Measurements from ENCODE around the gene EPHX1. TPM values are rescaled to one million over a fixed set of nuclear protein-coding genes. Genes with fewer than 3 reads are reported as not detected.

Gene EPHX1
- total RNA-seq, 6 donors from 2014 or later, result 82.8 to 205 (median 141) TPM

DNA sequence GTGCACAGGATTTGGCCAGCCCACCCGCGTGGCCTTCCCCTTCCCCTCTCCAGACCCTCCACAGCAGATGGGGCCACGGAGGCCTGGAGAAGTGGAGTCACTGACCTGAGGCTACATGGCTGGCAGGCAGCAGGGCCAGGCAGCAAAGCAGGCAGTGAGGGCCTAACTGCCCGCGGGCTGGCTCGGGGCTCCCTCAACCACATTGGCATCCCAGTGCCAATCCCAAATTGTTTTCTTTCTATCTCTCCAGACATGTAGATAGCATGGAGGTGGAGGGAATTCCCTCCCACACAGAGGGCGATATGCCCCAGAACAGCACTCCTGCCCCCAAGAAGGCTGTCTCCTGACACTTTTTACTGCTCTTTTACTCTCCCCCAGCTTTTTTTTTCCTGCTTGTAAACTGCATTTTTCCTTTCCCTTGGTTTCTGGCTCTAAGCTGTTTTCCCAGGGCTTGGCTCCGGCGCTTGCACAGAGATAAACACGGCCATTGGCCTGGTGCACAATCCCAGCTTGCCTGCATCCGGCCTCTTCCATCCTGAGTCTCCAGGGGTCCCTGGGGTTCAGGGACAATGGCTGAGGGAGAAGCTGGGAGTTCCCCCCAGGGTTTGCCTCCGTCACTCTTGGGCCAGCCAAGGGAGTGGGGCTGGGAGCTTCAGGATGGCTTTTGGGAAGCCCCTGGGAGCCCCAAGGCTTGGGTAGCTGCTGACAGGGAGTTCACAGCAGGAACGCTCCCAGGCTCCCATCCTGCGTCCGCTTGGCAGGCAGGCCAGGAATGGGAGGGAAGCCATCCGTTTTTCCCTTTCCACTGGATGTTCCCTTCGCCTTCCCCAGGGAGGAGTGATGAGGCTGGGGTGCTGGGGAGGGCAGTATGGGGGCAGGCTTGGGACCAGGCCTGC is 7.0 kb downstream of the EPHX1 start:
- peak; percentile 3 to 13 for ATAC-seq (ENCODE audit: low FRiP score in 2 of 2)
- Histone ChIP-seq H3K9me3 (no peaks in the 10 kb centered on the region), H3K27ac (peak overlapping the region; percentile 89 to 93 (median 90)), H3K4me1 (peaks cover 65 to 95% (median 81%) of the 10 kb centered on the region in 4 donors), H3K27me3 (no peaks in the 10 kb centered on the region), H3K4me3 (no peak overlapping the region), H3K36me3 (no peaks in the 10 kb centered on the region)
- no peak for DNase-seq
- no peak for TF ChIP-seq POLR2AphosphoS5 (IDR thresholded peaks at IDR 0.05)
- no peak for TF ChIP-seq POLR2A (IDR thresholded peaks at IDR 0.05)
- TF ChIP-seq, protein P1, sequence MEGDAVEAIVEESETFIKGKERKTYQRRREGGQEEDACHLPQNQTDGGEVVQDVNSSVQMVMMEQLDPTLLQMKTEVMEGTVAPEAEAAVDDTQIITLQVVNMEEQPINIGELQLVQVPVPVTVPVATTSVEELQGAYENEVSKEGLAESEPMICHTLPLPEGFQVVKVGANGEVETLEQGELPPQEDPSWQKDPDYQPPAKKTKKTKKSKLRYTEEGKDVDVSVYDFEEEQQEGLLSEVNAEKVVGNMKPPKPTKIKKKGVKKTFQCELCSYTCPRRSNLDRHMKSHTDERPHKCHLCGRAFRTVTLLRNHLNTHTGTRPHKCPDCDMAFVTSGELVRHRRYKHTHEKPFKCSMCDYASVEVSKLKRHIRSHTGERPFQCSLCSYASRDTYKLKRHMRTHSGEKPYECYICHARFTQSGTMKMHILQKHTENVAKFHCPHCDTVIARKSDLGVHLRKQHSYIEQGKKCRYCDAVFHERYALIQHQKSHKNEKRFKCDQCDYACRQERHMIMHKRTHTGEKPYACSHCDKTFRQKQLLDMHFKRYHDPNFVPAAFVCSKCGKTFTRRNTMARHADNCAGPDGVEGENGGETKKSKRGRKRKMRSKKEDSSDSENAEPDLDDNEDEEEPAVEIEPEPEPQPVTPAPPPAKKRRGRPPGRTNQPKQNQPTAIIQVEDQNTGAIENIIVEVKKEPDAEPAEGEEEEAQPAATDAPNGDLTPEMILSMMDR (IDR thresholded peaks at IDR 0.05), result no peak
- TF ChIP-seq EP300 (IDR thresholded peaks at IDR 0.05), result no peak
- WGBS, 2 donors, result 50 to 59% methylated on average over 14 to 17 of the region's 17 CpGs

DNA sequence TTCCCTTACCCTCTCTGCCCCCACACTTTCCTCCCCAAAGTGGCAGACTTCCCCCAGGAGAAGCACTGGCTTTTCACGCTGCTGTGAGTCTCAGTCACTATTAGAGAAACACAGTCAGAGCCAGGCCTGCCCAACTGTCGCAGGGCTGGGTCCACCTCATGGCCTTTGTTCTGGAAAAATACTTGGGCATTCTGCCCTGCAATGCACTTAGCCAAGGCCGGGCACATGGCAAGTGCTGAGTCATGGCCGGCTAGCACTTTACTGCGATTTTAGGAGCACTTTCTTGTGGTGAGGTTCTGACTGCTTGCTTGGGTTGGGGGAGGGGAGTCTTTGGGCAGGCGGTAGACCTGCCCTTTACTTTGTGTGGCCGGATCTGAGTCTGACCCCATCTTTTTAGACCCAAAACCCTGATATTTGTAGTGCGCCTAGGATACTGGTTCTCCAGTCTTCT is 7.7 kb downstream of the EPHX1 start:
- TF ChIP-seq, protein P1 (IDR thresholded peaks at IDR 0.05), result peak in 1 of 6 experiments; percentile 24
- peak in 2 of 4 donors; percentile 60 to 94 for TF ChIP-seq EP300 (IDR thresholded peaks at IDR 0.05)
- peak; percentile 82 to 85 for TF ChIP-seq POLR2AphosphoS5 (IDR thresholded peaks at IDR 0.05)
- peak in 1 of 4 donors; percentile 47 for TF ChIP-seq POLR2A (IDR thresholded peaks at IDR 0.05)
- peaks cover 0 to 2% (median 0%) of the 10 kb centered on the region in 4 donors for H3K36me3 ChIP-seq
- peak overlapping the region; percentile 89 to 93 (median 90) for H3K27ac ChIP-seq
- peak; percentile 65 to 88 for ATAC-seq (ENCODE audit: low FRiP score in 2 of 2)
- no peak overlapping the region for H3K4me3 ChIP-seq
- no peaks in the 10 kb centered on the region for H3K9me3 ChIP-seq
- peaks cover 58 to 95% (median 74%) of the 10 kb centered on the region in 4 donors for H3K4me1 ChIP-seq
- peak in 1 of 2 donors; percentile 95 for DNase-seq
- H3K27me3 ChIP-seq, result no peaks in the 10 kb centered on the region
- WGBS, 2 donors, result 35 to 36% methylated on average over 6 to 7 of the region's 8 CpGs

DNA sequence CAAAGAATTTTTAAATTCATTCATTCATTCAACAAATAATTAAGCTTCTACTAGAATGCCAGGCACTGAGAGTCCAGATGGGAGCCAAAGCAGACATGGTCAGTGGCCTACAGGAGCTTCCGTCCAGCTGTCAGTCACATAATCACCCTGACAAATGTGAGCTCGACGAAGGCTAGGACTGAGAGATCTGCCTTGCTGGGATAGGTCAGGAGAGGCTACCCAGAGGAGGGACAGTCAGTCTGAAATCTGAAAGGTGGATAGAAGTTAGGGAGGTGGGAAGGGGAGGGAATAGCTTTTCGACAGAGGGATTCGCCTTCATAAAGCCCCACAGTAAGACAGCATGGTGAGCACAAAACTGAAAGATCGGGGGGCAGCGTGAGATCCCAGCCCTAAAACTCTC is 8.3 kb downstream of the EPHX1 start:
- Histone ChIP-seq H3K27ac (peak overlapping the region; percentile 89 to 93 (median 90)), H3K4me3 (no peak overlapping the region), H3K9me3 (no peaks in the 10 kb centered on the region), H3K36me3 (peaks cover 0 to 6% (median 0%) of the 10 kb centered on the region in 4 donors), H3K27me3 (no peaks in the 10 kb centered on the region), H3K4me1 (peaks cover 53 to 90% (median 68%) of the 10 kb centered on the region in 4 donors)
- TF ChIP-seq, protein P1 (IDR thresholded peaks at IDR 0.05), result no peak
- TF ChIP-seq EP300 (IDR thresholded peaks at IDR 0.05), result no peak
- no peak for TF ChIP-seq POLR2A (IDR thresholded peaks at IDR 0.05)
- no peak for TF ChIP-seq POLR2AphosphoS5 (IDR thresholded peaks at IDR 0.05)
- WGBS, 2 donors, result 84 to 91% methylated on average over 7 of the region's 7 CpGs
- no peak for ATAC-seq (ENCODE audit: low FRiP score in 2 of 2)
- DNase-seq, result no peak

DNA sequence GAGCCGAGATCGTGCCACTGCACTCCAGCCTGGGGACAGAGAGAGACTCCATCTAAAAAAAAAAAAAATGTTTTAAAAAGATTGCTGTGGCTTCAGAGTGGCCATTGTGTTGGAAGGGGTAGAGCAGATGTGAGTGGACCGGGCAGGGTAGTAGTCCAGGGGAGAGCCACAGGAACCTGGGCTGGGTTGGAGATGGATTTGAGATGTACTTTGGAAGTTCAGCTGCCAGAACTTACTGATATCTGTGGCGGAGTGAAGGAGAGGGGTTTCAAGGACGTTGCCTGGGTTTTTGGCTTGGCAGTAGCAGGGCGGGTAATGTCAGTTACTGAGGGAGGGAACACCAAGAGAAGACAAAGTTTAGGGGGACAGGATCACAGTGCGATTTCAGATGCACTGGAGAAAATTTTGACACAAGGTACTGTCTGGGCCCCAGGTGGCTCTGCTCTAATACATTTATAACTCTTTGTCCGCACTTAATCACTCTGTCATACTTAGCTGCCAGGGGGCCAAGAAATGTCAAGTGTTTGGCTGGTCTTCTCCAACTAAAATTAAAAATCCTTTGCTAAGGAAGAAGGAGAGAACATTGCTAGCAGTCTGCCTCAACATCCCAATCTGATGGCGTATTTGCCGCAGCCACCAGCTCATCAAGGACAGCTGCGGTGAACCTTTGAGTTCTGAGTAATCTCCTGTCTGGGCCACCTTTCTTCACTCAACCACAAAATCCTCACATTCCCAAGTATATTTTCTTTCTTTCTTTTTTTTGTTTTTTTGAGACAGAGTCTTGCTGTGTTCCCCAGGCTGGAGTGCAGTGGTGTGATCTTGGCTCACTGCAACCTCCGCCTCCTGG is 9.6 kb downstream of the EPHX1 start:
- DNase-seq (no peak), ATAC-seq (ENCODE audit: low FRiP score in 2 of 2) (no peak)
- H3K4me1 ChIP-seq, result peaks cover 42 to 77% (median 61%) of the 10 kb centered on the region in 4 donors
- peak overlapping the region; percentile 18 to 71 (median 50) for H3K27ac ChIP-seq
- H3K36me3 ChIP-seq, result peaks cover 0 to 6% (median 0%) of the 10 kb centered on the region in 4 donors
- no peak overlapping the region for H3K4me3 ChIP-seq
- no peaks in the 10 kb centered on the region for H3K9me3 ChIP-seq
- H3K27me3 ChIP-seq, result no peaks in the 10 kb centered on the region
- WGBS, 2 donors, result 78 to 80% methylated on average over 12 of the region's 12 CpGs
- TF ChIP-seq POLR2AphosphoS5 (IDR thresholded peaks at IDR 0.05) (no peak), POLR2A (IDR thresholded peaks at IDR 0.05) (no peak), EP300 (IDR thresholded peaks at IDR 0.05) (no peak)
- TF ChIP-seq, protein P1 (IDR thresholded peaks at IDR 0.05), result no peak

Data from upper lobe of left lung (tissue), 6 donors.